Transverse colon (tissue), 4 donors: Measurements from ENCODE around the gene ATXN2. TPM values are rescaled to one million over a fixed set of nuclear protein-coding genes. Genes with fewer than 3 reads are reported as not detected.

Experiments used
- DNase-seq: peaks from one replicate; pipeline ENCODE4 v3.0.0-alpha.2; 2019
- H3K27ac ChIP-seq, 4 donors: fragments of 200-600 bp; sonication (generic); 2 replicates each; pipeline ENCODE4 v1.5.1; 2016 to 2018; ENCODE audit warnings: inconsistent platforms in 4 of 4
- H3K27me3 ChIP-seq: fragments of 200-600 bp; sonication (generic); 2 replicates; pipeline ENCODE4 v1.5.1; 2017; ENCODE audit warnings: inconsistent platforms
- H3K36me3 ChIP-seq, 4 donors: fragments of 200-600 bp; sonication (generic); 2 replicates each; pipeline ENCODE4 v1.5.1; 2017 to 2019; ENCODE audit warnings: inconsistent platforms in 4 of 4
- H3K4me1 ChIP-seq, 4 donors: fragments of 200-600 bp; sonication (generic); 2 replicates each; pipeline ENCODE4 v1.5.1; 2017 to 2020; ENCODE audit warnings: inconsistent platforms in 4 of 4
- H3K4me3 ChIP-seq, 4 donors: fragments of 200-600 bp; sonication (generic); 1 replicate in 1 of 4; 2 replicates in 3 of 4; pipeline versions ENCODE4 v1.5.1 to v1.6.1; 2017 to 2019; ENCODE audit warnings: inconsistent platforms in 4 of 4
- H3K9me3 ChIP-seq, 2 donors: fragments of 200-600 bp; sonication (generic); 2 replicates each; pipeline ENCODE4 v1.5.1; 2017 to 2019; ENCODE audit warnings: inconsistent platforms in 2 of 2
- CTCF ChIP-seq, 5 experiments: fragments of 200-600 bp in 3 of 5; fragments of 450-650 bp in 2 of 5; sonication (generic) in 3 of 5; IDR thresholded peaks; 1 replicate in 2 of 5; 2 replicates in 3 of 5; pipeline ENCODE4 v1.5.1; 2016 to 2017; ENCODE audit warnings: antibody characterized with exemption in 5 of 5, inconsistent platforms in 3 of 5, mild to moderate bottlenecking in 2 of 5, moderate library complexity in 1 of 5
- EP300 ChIP-seq: sonication (generic); formaldehyde crosslinking; IDR thresholded peaks from one replicate; pipeline ENCODE4 v1.6.1; 2017; ENCODE audit warnings: antibody characterized with exemption, low read depth
- POLR2A ChIP-seq: fragments of 450-650 bp; IDR thresholded peaks from one replicate; pipeline ENCODE4 v1.6.1; 2016; ENCODE audit warnings: antibody characterized with exemption, mild to moderate bottlenecking, moderate library complexity
- POLR2AphosphoS5 ChIP-seq, 3 donors: sonication (generic); formaldehyde crosslinking; IDR thresholded peaks; one replicate each; pipeline ENCODE4 v1.6.1; 2016; ENCODE audit warnings: antibody characterized with exemption in 3 of 3
- WGBS, 2 donors: methylation state at CpG; one replicate each; pipeline ENCODE4 v1.1.5; 2018; ENCODE audit warnings: low coverage in 1 of 2; 5-methylcytosine and 5-hydroxymethylcytosine counted together
- in situ Hi-C, 4 donors: fragments of 200-750 bp; cut with MboI; loops; one replicate each; pipeline versions ENCODE4 v1.15.0 to v1.15.1; 2017; ENCODE audit warnings: low sequenced_read_pairs in 3 of 4, low pct_ligation_motif_present in 1 of 4, low pct_unique_long_range_greater_than_20kb in 1 of 4
- intact Hi-C: fragments of 100-400 bp; cut with DNase I; formaldehyde crosslinking; loops from one replicate; pipeline ENCODE4 v1.15.1; 2023; ENCODE audit warnings: low total_unique reads
- total RNA-seq, 4 donors: library from RNA; depleted of rRNA; stranded (reverse); fragments of >200 nt; gene quantifications; one replicate each; pipeline ENCODE4 v1.1.0, GENCODE V29; 2016

The ATXN2 gene
- total RNA-seq, 4 donors from 2014 or later: 50.2 to 95.5 (median 83.2) TPM

- DNase-seq: no peak
- H3K27ac ChIP-seq: no peak overlapping the region
- no peaks in the 10 kb centered on the region for H3K9me3 ChIP-seq
- intact Hi-C loops (no loop called here), in situ Hi-C loops (no loop called here)
- H3K4me1 ChIP-seq: no peaks in the 10 kb centered on the region
- no peak overlapping the region for H3K4me3 ChIP-seq
- TF ChIP-seq POLR2AphosphoS5 (IDR thresholded peaks at IDR 0.05): no peak
- no peak for TF ChIP-seq CTCF (IDR thresholded peaks at IDR 0.05)
- TF ChIP-seq POLR2A: no peak
- no peak for TF ChIP-seq EP300
- WGBS, 2 donors: 75 to 77% methylated on average over 2 of the region's 2 CpGs
- H3K36me3 ChIP-seq: peaks cover 0 to 34% (median 15%) of the 10 kb centered on the region in 4 donors
- no peaks in the 10 kb centered on the region for H3K27me3 ChIP-seq
Observed at GRCh38 chr12:111469401-111469800, 129.7 kb downstream of the ATXN2 start.

- no peaks in the 10 kb centered on the region for H3K4me1 ChIP-seq
- TF ChIP-seq POLR2AphosphoS5 (IDR thresholded peaks at IDR 0.05) (no peak), POLR2A (no peak), CTCF (IDR thresholded peaks at IDR 0.05) (no peak), EP300 (no peak)
- no peak for DNase-seq
- WGBS, 2 donors: 66 to 72% methylated on average over 4 of the region's 4 CpGs
- peak overlapping the region; percentile 1 to 33 (median 26) for H3K27ac ChIP-seq
- H3K9me3 ChIP-seq: no peaks in the 10 kb centered on the region
- H3K4me3 ChIP-seq: no peak overlapping the region
- intact Hi-C loops: no loop called here
- H3K36me3 ChIP-seq: peaks cover 0 to 43% (median 14%) of the 10 kb centered on the region in 4 donors
- in situ Hi-C loops: no loop called here
- no peaks in the 10 kb centered on the region for H3K27me3 ChIP-seq
Observed at GRCh38 chr12:111467857-111468241, 131.3 kb downstream of the ATXN2 start.

GRCh38 chr12:111467092-111467856 lies 131.8 kb downstream of the ATXN2 start:
- WGBS, 2 donors: 13 to 78% methylated on average over 1 to 3 of the region's 3 CpGs
- in situ Hi-C loops: no loop called here
- peak overlapping the region; percentile 1 to 33 (median 32) for H3K27ac ChIP-seq

More at GRCh38 chr12:111467092-111467856, 131.8 kb downstream of the ATXN2 start:
- no peak for DNase-seq
- no peaks in the 10 kb centered on the region for H3K27me3 ChIP-seq
- peaks cover 0 to 3% (median 0%) of the 10 kb centered on the region in 4 donors for H3K4me1 ChIP-seq
- TF ChIP-seq CTCF (IDR thresholded peaks at IDR 0.05): no peak
- TF ChIP-seq EP300: no peak
- TF ChIP-seq POLR2A: no peak
- no peak for TF ChIP-seq POLR2AphosphoS5 (IDR thresholded peaks at IDR 0.05)
- no peak overlapping the region for H3K4me3 ChIP-seq
- intact Hi-C loops: no loop called here
- H3K36me3 ChIP-seq: peaks cover 0 to 39% (median 14%) of the 10 kb centered on the region in 4 donors
- H3K9me3 ChIP-seq: no peaks in the 10 kb centered on the region
